GM19035 (cell line): ENCODE data around the gene AGBL1.

ENCODE experiments used
- ATAC-seq: cut with Tn5 transposase; IDR thresholded peaks from one replicate; pipeline ENCODE4 v1.9.1; 2021; ENCODE audit not compliant: unreplicated experiment

Gene AGBL1

DNA sequence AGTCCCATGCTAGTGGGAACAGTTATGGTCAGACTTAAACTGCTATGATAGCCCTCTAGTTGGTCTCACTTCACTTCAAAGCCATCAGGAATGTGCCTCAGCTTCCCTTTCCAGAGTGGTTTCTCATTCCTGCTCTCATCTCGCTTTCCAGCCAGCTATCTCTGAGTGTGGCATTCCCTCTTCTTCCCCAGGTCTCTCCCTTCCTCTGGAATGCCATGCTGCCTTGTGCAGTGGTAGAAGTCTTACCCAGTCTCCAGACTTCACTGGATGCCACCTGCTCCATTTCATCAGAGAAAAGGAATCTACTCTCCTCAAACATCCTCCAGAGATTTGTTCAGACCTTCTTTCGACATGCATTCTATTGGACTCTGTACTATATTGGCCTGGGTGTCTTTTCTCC lies 83.0 kb downstream of the AGBL1 start:
- ATAC-seq, result no peak

DNA sequence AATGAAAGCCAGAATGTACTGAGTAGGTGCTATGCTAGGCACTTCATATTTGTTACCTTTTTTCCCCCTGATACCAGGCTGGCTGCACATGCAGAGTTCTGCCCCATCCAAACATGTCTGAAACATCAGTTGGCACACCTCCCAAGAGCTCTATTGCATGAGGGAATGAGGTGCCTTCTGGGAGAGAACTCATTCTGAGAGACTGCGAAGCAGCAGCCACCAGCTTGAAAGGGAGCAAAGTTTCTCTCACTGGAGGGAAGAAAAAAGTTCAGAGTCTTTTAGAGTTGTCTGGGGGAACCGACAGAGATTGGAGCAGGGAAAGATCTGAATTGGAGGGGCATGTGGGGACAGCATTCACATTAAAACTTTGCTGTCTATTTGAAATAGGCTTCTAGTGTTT lies 84.1 kb downstream of the AGBL1 start:
- no peak for ATAC-seq

DNA sequence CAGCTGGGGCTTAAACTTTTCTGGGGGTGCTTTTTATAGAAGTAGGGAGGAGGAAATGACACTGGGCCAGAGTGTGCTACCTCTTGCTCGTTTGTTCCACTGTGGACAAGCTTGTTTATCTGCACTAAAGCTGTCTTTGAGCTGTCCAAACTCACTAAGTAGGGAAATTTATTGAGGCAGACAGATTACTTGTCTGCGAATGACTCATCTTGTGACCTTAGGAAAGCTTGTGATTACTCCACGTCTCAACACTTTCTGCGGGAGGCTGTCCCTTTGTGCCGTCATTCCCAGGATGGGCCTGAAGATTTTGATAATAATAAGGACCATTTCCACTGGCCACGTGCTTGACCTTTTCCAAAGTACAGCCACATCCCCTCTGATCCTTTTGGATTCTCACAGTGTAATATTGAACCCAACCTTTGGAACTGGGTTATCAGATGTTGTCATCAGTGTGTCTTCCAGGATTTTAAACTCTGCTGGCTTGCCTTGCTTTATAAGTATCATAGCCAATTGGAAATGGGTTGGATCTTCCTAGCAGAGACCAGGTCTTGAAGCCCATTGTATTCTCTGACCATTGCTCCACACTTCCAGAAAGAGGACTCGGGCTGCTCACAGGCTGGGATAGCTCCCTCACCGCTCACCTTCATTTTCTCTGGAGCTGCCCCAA lies 84.7 kb downstream of the AGBL1 start:
- ATAC-seq, result no peak

DNA sequence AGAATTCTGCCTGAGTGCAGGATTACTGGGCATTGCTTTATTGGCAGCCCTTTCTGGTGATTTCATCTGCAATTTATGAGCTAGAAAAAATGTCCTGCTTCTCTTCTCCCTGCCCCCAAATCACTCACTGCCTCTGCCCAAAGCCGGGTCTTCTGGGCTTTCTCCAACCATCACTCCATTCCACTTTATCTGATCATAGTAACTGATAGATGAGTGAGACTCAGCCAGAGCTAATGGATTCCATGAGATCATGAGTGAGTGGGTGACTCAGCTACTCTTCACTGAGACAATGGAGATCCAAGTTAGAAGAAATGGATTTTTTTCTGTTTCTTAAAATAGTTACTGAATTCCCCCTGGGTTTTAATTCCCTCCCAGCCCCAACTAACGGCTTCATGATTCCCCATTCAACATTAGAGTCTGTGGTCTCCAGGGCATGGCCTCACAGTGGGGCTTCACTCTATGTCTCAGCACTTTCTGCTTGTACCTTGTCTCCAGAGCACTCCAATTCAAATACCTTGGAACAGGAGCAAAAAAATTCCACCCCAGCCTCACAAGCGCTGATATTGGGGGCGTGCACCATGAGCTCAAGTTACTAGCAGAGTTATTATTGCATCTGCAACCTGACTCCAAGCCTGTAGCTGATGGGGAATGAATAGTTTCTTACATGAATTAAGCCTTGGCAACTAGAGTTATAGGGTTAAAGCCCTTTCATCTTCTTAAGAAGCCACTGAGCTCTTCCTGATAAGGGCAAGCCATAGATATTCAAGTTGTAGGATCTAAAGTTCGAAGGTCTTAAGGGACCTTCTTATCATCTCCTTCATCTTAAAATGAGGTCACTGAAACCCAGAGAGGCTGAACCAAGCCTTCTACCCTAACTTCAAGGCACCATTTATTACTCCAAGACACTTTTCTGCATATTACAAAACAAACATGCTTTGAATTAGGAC lies 85.9 kb downstream of the AGBL1 start:
- no peak for ATAC-seq

DNA sequence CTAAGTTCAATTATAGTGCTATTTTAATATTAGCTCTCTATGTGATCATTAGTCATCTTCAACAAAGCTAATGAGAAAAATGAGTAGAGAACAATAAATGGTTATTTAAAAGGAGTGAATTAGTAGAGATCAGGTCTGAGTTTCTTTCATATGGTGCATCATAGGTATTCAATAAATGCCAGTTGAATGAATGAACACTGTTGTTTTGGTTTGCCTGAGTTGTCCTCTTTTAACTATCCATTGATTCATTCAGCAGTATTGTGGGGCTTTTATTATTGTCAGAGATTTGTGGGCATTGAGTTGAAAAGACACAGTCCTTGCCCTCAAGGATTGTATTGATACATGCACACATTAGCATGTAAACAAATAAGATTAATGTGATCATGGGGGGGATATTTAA lies 88.2 kb downstream of the AGBL1 start:
- ATAC-seq, result no peak

DNA sequence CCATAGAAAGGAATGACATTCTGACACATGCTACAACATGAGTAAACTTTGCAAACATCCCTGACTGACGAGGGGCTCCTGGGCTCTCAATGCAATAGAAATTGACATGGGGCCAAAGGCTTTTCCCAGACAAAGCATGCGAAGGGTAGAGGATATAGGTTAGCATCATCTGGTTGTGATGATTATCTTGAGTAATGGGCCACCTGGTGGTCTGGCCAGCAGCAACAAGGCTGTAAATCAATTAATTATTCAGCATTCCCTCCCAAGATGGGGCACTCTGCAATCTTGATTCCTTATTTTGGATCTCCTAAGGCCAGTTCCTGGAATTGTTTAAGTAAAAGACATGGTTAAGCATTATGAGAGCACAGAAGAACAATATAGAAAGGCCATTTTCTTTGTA lies 99.2 kb downstream of the AGBL1 start:
- ATAC-seq, result no peak

DNA sequence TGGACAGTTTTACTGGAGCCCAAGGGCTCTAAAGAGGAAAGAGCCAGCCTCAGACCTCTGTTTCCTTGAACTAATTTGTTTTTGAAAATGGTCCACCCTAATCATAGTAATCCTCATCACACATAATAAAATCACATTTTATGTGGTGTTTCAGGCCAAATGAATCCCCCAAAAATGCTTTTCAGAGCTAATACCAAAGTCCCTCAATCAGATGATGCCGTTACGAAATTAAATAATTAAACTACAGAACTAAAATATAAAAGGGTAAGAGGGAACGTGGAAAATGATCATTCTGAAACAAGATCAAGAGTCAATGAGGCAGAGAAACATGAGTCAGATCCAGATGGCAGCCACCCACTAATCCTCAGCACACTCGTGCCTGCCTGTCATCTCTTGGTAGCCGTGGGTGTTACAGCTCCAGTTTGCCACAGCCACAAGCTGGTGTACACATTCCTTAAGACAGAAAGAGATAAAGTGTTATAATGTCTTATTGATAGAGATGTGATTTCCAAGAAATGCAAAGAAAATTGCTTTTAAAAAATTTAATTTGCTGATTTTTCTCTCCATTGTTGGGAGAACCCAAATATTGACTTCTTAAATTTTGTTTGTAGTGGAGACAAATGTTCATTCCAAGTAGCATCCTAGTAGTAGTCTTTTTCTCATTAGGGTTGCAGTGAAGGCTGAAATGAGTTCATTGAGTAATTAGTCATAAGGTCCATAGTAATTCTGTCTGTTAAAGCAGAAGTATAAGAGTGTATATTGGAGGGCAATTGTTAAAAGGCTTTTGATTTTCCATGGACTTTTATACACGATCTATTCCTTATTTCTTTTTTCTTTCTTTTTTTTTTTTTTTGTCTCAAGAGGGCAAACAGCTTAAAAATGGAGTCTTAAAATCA lies 104.2 kb downstream of the AGBL1 start:
- no peak for ATAC-seq

DNA sequence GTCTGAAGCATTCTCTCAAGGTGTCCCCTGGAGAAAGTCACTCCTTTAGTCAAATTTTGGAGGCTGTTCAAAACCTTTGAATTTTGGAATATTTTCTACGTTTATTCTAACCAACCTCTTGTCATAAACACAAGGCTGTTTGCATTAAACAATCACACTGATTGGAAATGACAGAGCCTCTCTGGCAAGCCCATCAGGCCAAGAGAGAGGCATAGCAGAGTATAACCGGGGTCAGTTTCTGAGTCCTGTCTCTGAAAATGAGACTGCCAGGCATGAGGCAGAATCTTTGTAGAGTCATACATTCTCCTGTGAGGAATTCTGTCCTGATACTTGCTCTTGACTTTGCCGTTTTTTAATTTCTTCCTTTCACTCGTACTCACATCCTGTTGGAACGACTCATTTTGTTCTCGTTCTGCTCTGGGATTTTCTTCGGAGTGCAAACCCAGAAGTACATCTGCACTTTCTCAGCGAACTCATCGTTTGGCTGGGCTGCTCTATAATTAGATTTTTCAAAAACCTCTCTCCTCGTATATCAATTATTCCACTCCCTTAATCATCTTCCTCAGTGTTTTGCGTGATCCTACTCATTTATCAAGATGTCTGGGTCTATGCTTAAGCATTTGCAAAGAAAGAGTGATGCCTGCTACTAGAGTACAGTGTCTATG lies 114.2 kb downstream of the AGBL1 start:
- ATAC-seq, result no peak

DNA sequence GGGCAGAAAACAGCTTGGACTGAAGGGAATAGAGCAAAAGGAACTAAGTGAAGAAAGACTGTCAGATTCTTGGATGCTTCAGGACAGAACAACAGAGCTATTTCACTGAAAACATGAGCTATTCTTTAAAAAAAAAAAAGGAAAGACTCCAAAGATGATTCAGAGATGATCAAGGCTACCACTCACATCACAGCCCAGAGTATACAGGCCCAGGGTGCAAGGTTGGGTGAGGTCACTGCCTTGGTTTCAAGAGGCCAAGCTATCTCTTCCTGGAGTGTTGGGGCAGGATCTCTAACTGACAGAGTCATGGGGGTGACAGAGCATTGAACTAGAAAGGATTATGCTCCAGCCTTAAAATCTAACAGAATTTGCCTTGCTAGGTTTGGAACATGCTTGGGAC lies 118.1 kb downstream of the AGBL1 start:
- no peak for ATAC-seq

DNA sequence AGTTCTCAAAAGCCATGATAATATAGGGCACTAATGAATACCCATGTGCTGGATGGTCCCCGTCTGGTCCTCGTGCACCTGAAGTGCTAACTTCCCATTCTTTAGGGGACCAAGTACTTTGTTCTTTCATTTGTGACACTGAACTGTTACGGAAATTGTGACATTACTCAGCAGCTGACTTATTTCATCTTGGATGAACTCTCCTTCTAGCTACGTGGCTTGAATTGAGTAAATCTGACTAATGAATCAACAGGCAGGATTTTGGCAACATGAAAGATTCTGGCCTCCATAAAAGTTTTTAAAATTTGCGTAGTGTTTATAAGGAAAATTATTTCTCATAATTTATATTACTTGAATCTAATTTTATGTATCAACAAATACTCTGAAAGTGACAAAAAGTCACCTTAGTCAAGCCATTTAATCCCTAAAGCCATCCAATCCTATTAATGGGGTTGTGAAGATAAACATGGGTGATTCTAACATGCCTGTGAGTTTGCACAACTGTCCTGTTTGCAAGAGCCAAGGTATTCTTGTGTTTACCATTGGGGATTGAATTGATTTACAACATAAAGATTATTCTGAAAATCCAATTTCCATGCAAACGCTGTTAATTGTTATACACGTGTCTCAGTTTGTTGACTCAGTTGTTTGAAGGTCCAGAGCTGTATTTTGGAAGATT lies 119.9 kb downstream of the AGBL1 start:
- ATAC-seq, result no peak

DNA sequence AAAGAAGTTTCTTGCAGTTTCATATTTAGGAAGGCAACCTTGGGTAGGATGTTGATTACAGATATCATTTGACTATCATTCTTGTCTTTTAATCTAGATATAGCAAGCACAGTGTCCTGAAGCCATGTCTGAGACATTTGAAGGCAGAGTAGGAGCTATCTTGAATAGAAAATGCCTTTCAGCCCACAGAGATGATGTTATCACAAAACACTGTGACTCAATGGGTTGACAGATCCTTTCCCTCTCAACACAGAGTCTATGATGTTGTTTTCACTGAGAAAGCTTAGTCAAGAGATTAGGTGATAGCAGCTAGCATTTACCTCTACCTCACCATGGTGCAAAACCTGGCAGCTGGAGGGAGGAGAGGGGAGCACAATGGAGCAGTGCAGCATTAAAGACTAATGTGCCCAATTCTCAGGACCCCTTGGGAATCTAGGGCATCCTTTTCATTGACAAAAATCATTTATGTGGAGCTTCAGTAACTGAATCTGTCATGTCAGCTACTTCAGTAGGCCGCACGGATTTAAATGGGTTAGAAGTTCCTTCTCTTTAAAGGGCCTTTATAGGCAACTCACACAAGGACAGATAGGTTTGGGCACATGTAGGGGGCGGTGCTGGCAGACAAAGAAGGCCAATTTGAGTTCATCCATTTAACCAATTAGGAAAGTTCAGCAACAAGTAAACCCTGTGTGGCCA lies 121.8 kb downstream of the AGBL1 start:
- ATAC-seq, result no peak

DNA sequence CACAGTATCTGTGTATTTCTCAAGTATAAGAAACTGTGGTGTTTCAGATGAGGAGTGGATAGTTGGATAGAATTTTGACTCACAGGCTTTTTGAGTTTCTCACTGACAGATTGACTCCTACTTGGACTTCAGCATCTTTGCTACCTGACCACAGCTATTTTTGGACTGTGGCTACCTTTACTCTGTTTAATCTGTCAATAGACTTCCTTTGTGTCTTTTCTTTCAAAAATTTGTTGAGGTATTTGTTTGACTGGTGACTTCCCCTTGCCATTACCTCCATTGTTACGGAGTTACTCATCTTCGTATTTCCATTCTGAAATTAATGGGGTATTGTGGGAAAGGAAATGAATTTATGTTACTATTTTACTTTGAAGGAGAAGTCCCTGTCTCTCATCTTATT lies 123.8 kb downstream of the AGBL1 start:
- no peak for ATAC-seq

DNA sequence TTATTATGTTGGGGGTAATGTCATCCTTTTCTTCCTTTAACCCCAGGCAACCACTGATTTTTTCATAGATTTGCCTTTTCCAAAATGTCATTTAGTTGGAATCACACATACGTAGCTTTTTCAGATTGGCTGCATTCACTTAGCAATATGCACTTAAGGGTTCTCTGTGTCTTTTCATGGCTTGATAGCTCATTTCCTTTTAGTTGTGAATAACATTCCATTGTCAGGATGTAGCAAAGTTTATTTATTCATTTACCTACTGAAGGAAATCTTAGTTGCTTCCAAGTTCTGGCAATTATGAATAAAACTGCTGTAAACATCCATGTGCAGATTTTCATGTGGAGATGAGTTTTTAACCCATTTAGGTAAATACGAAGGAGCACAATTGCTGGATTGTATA lies 125.4 kb downstream of the AGBL1 start:
- ATAC-seq, result no peak

DNA sequence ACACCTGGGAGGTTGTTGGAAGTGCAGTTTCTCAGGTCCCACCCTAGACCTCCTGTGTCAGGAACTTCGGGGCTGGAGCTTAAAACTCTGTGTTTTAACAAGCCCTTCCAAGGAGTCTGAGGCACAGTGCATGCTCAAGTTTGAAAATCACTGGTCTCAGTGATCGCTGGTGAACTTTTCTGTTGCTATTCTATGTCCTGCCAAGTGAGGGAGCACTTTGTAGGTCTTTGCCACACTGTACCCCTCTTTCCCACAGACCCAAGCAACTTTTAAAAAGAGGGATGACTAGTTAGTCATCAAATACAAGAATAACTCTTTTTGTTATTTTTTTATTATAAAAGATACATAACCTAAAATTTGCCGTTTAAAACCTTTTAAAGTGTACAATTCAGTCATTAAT lies 133.7 kb downstream of the AGBL1 start:
- ATAC-seq, result no peak

DNA sequence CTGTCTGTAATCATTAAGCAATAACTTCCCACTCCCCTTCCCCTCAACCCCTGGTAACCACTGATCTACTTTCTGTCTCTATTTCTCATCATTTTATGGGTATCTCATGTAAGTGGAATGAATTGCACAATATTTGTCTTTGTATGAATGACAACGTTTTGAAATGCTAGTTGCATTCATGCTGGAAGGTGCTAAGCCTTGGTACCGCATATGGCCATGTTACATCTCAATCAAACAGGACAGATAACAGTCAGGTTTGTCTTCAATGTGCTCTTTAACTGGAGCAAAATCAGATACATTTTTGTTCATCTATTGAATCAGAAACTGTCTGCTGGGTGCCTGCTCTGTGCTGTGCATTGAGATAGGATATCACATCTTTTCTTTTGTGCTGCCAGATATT lies 134.2 kb downstream of the AGBL1 start:
- ATAC-seq, result no peak

DNA sequence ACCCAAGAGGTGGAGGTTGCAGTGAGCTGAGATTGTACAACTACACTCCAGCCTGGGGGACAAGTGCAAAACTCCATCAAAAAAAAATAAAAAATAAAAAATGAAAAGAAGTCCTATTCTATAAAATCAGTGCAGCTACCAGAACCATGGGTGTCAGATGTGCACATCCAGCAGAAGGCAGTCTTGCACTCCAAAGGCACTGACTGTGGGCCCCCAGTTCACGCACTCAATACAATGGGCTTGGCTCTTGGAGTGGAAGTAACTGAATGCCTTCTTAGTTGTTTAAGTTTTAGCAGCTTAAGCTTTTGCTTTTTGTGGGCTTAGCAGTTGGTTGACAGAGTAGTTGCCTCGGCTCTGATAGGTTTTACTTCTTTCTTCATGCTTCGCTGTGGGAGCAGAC lies 141.4 kb downstream of the AGBL1 start:
- ATAC-seq, result no peak

DNA sequence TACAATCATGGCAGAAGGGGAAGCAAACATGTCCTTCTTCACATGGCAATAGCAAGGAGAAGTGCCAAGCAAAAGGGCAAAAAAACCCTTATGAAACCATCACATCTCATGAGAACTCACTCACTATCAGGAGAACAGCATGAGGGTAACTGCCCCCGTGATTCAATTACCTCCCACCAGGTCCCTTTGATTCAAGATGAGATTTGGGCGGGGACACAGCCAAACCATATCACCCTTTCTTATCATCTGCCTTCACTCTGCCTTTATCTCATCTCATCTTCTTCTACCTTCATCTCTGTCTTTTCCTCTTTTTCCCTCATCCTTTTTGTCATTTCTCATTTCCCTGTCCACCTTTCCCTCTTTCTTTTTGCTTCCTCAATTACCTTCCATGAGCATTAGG lies 149.6 kb downstream of the AGBL1 start:
- ATAC-seq, result no peak

DNA sequence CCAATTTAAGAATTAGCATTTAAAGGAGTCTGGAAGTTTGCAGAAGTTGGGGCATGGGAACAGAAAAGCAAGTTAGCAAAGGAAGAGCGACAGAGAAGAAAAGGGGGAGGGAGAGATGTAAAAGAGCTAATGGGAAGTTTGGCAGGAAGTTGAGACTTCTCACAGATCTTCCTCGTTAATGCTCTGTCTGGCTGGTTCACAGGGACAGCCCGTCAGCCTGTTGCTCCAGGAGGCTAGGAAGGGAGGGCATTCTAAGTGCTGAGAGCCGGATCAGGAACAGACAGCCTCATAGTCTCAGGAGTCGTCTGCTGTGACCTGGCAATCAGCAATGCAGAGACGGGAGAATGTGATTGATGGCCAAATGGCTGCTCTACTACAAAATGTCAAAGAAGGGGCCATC lies 150.3 kb downstream of the AGBL1 start:
- ATAC-seq, result no peak

DNA sequence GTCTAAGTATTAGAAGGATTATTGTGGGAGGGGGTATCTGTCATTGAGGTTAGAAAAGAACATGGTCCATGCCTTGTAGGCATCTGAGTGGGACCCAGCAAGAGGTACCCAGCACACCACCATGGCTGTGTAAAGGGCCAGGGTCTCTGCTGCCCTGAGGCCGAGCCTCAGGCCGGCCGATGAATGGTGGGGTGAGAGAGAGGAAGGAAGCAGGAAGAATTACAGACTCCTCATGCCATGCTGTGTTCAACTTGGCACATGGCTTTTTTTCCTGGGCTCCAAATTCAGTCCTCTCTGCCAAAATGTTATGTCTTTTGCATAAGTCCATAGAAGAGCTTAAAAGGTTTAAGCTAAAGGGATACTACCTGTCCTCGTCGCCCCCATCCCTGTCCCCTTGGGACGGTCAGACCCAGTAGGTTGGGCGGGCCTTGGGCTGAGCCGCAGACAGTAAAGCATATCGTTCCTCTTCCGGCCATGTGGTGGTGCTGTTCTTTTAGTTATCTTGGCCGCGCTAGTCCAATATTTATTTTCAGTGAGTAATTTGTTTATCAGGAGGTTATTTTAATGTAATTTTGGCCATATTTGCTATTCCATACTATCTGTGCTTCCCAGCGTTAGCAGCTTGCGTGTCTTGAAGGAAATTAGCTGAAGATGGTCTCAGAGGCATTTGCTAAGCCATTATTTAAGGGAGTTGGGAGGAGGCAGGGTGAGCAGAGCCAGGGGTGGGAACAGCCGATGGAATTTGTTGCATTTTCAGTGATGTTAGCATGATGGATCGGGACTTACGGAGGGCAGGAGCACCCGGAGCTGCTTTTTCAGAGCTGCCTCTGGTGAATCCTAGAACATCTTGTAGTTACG lies 152.4 kb downstream of the AGBL1 start:
- no peak for ATAC-seq
